NCI-H748 treated with DMSO at 0.1 percent for 48 hours (cell line): ENCODE measurements around the gene CRYGN.

Experiments used
- DNase-seq: peaks from one replicate; lab custom pipeline; 2025; lab: John Stamatoyannopoulos, UW

The CRYGN gene

GRCh38 chr7:151438864-151439601 is 908 bp downstream of the CRYGN start:
- DNase-seq = no peak

- no peak for DNase-seq
These were observed 1.9 kb downstream of the CRYGN start for GRCh38 chr7:151437866-151438516.

- DNase-seq = no peak
These were observed 2.8 kb downstream of the CRYGN start for GRCh38 chr7:151437159-151437553.

- DNase-seq = no peak
These were observed 3.3 kb downstream of the CRYGN start for GRCh38 chr7:151436446-151437158.

GRCh38 chr7:151435971-151436370 is 4.0 kb downstream of the CRYGN start:
- no peak for DNase-seq

- DNase-seq = no peak
These were observed 4.6 kb downstream of the CRYGN start for GRCh38 chr7:151435103-151435916.

GRCh38 chr7:151434549-151434948 is 5.4 kb downstream of the CRYGN start:
- no peak for DNase-seq

- DNase-seq = no peak
These were observed 6.1 kb downstream of the CRYGN start for GRCh38 chr7:151433721-151434400.

GRCh38 chr7:151432658-151433521 is 7.1 kb downstream of the CRYGN start:
- DNase-seq = no peak

- DNase-seq = no peak
These were observed 8.1 kb downstream of the CRYGN start for GRCh38 chr7:151431768-151432311.

GRCh38 chr7:151431281-151431767 is 8.6 kb downstream of the CRYGN start:
- no peak for DNase-seq

- DNase-seq = no peak
These were observed 9.3 kb downstream of the CRYGN start for GRCh38 chr7:151430391-151431205.

- no peak for DNase-seq
These were observed 10.2 kb downstream of the CRYGN start for GRCh38 chr7:151429560-151430331.

- no peak for DNase-seq
These were observed 10.7 kb downstream of the CRYGN start for GRCh38 chr7:151429237-151429559.

- no peak for DNase-seq
These were observed 11.3 kb downstream of the CRYGN start for GRCh38 chr7:151428378-151429236.

- DNase-seq = no peak
These were observed 12.1 kb downstream of the CRYGN start for GRCh38 chr7:151427705-151428377.
